ENCODE measurements around the gene ATP1B2.

The ATP1B2 gene

DNA sequence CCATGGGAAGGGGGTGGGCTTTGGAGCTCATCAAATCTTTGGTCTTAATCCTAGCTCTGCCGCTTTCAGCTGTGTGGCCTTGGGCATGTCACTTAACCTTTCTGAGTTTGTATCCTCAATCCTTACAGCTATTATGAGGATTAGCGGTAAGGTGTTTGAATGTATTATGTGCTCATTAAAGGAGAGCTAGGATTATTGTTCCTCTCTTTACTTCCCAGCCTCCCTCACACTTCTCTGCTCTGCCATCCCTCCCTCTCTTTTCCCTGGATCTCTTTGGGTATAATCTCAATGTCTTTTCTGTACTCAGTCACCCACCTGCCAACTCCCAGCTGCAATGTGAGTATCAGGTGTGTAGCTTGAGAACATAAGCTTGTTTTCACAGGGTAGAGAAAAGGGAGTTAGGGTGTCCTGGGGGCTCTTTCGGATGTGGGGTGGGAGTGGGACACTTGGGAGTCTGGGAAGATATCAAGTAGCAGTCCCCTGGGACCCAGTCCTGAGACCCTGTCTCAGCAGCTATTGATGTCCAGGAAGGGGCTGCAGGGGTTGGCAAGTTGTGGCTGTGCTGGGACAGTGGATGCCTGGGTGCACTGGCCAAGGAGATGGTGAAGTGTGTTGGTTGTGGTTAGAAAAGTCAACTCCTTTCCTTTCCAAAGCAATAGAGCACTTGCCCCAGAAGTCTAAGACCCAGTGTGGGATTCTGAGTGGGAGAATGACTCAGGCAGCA lies 56.1 kb downstream of the ATP1B2 start:
- peaks cover 30% of the 10 kb centered on the region for H3K4me1 ChIP-seq
- no peaks in the 10 kb centered on the region for H3K9me3 ChIP-seq
- H3K36me3 ChIP-seq = peaks cover 17% of the 10 kb centered on the region
- TF ChIP-seq Cebpa-rat (IDR thresholded peaks at IDR 0.05) = no peak
- H4K20me1 ChIP-seq = peaks cover 57% of the 10 kb centered on the region
- H3K9ac ChIP-seq = no peak overlapping the region
- H3K27ac ChIP-seq = no peak overlapping the region
- no peak overlapping the region for H3K4me3 ChIP-seq
- H3K4me2 ChIP-seq = no peak overlapping the region
- peaks cover 66% of the 10 kb centered on the region for H3K27me3 ChIP-seq

Measured in BLaER1 (cell line).